Activated CD8-positive, alpha-beta memory T cell treated with anti-CD3 and anti-CD28 coated beads, Interleukin-2, amount 50 U/mL, for 24 hours (primary cell): ENCODE measurements around the gene RASIP1.
"Not testable (repeated sequence)": the region's sequence is repeated elsewhere in the genome, so short reads cannot be mapped to it uniquely, and the experiment has no call there.

Experiments used
- DNase-seq: peaks from one replicate; pipeline ENCODE4 v3.0.0-alpha.2; 2020; ENCODE audit errors: extremely low read depth

Gene RASIP1

GRCh38 chr19:48713041-48713863, 27.2 kb downstream of the RASIP1 start:
- DNase-seq, result no peak

GRCh38 chr19:48711106-48711662, 29.2 kb downstream of the RASIP1 start:
- no peak for DNase-seq

GRCh38 chr19:48708471-48708870, 31.9 kb downstream of the RASIP1 start:
- DNase-seq, result no peak

- no peak for DNase-seq
Measured at GRCh38 chr19:48705431-48705830, 35.0 kb downstream of the RASIP1 start.

GRCh38 chr19:48703316-48703715, 37.1 kb downstream of the RASIP1 start:
- DNase-seq, result no peak

GRCh38 chr19:48702701-48703100, 37.7 kb downstream of the RASIP1 start:
- no peak for DNase-seq

GRCh38 chr19:48698046-48698445, 42.4 kb downstream of the RASIP1 start:
- no peak for DNase-seq

- no peak for DNase-seq
Measured at GRCh38 chr19:48696353-48697010, 43.9 kb downstream of the RASIP1 start.

- DNase-seq, result no peak
Measured at GRCh38 chr19:48695743-48696352, 44.6 kb downstream of the RASIP1 start, which contains the start of gene FUT2. TSS of gene FUT2 (plus strand) at chr19:48695971. CDS start at chr19:48702957, 6,986 bp downstream.

- DNase-seq, result not testable (repeated sequence)
Measured at GRCh38 chr19:48693629-48694028, 46.8 kb downstream of the RASIP1 start.

GRCh38 chr19:48689449-48689848, 51.0 kb downstream of the RASIP1 start:
- DNase-seq, result no peak

- no peak for DNase-seq
Measured at GRCh38 chr19:48687776-48688175, 52.6 kb downstream of the RASIP1 start.

GRCh38 chr19:48686637-48687036, 53.8 kb downstream of the RASIP1 start:
- DNase-seq, result not testable (repeated sequence)

- no peak for DNase-seq
Measured at GRCh38 chr19:48686088-48686487, 54.3 kb downstream of the RASIP1 start.

- DNase-seq, result no peak
Measured at GRCh38 chr19:48685583-48685982, 54.8 kb downstream of the RASIP1 start.

GRCh38 chr19:48683349-48683748, 57.1 kb downstream of the RASIP1 start:
- DNase-seq, result peak; percentile 6

- DNase-seq, result no peak
Measured at GRCh38 chr19:48681127-48681470, 59.3 kb downstream of the RASIP1 start.

GRCh38 chr19:48680436-48681126, 59.8 kb downstream of the RASIP1 start:
- no peak for DNase-seq

- not testable (repeated sequence) for DNase-seq
Measured at GRCh38 chr19:48680006-48680405, 60.4 kb downstream of the RASIP1 start.

GRCh38 chr19:48678201-48678600, 62.2 kb downstream of the RASIP1 start:
- DNase-seq, result no peak

GRCh38 chr19:48676887-48677286, 63.5 kb downstream of the RASIP1 start:
- DNase-seq, result no peak

- no peak for DNase-seq
Measured at GRCh38 chr19:48676487-48676886, 63.9 kb downstream of the RASIP1 start.
